Ovary (tissue), 9 donors: Measurements from ENCODE around the gene CPA4. TPM values are rescaled to one million over a fixed set of nuclear protein-coding genes. Genes with fewer than 3 reads are reported as not detected.

Experiments used
- DNase-seq, 5 donors: peaks; one replicate each; pipeline ENCODE4 v3.0.0-alpha.2; 2019 to 2020
- H3K27ac ChIP-seq, 2 donors: fragments of 200-600 bp; one replicate each; pipeline versions ENCODE4 v1.5.1 to v1.8.0; 2019 to 2022
- H3K27me3 ChIP-seq: fragments of 200-600 bp; one replicate; pipeline ENCODE4 v1.8.0; 2022
- H3K36me3 ChIP-seq: fragments of 200-600 bp; sonication (generic); one replicate; pipeline ENCODE4 v1.5.1; 2019
- H3K4me1 ChIP-seq: one replicate; pipeline ENCODE4 v1.8.1; 2013; ENCODE audit warnings: mild to moderate bottlenecking, moderate library complexity; ENCODE audit not compliant: insufficient read depth
- H3K4me3 ChIP-seq: fragments of 200-600 bp; sonication (generic); one replicate; pipeline ENCODE4 v1.5.1; 2017
- H3K9me3 ChIP-seq, 2 donors: fragments of 200-600 bp in 1 of 2; sonication (generic) in 1 of 2; one replicate each; pipeline versions ENCODE4 v1.5.1 to v1.8.1; 2013 to 2019; ENCODE audit warnings: mild to moderate bottlenecking in 1 of 2, moderate library complexity in 1 of 2
- CTCF ChIP-seq, 3 donors: fragments of 450-650 bp in 2 of 3; fragments of 200-600 bp in 1 of 3; IDR thresholded peaks; one replicate each; pipeline versions ENCODE4 v1.5.1 to v1.8.0; 2016 to 2022; ENCODE audit warnings: antibody characterized with exemption in 3 of 3, mild to moderate bottlenecking in 1 of 3
- EP300 ChIP-seq: sonication (generic); formaldehyde crosslinking; IDR thresholded peaks from one replicate; pipeline ENCODE4 v1.6.1; 2017; ENCODE audit warnings: antibody characterized with exemption
- POLR2A ChIP-seq: fragments of 450-650 bp; IDR thresholded peaks from one replicate; pipeline ENCODE4 v1.6.1; 2017; ENCODE audit warnings: antibody characterized with exemption, mild to moderate bottlenecking, moderate library complexity
- WGBS, 3 donors: extraction: QIAGEN DNeasy Blood & Tissue Kit in 1 of 3; methylation state at CpG; one replicate each; pipeline versions ENCODE4 v1.1.5 to v1.1.7; 2013 to 2017; 5-methylcytosine and 5-hydroxymethylcytosine counted together
- intact Hi-C, 4 donors: fragments of 100-400 bp; cut with DNase I; formaldehyde crosslinking; loops; one replicate each; pipeline versions ENCODE4 v1.11.0 to v1.15.1; 2022 to 2023
- polyA plus RNA-seq, 2 donors: library from polyadenylated mRNA; stranded (reverse); fragments of 200-250 nt in 1 of 2; fragments of 350-450 nt in 1 of 2; fragmentation: Illumina TruSeq in 1 of 2; extraction: RNeasy Lipid Tissue Mini Kit (QIAGEN cat#74804) in 1 of 2; gene quantifications; one replicate each; pipeline ENCODE4 v1.2.3, GENCODE V29; 2013 to 2014
- total RNA-seq, 7 donors: library from RNA; depleted of rRNA in 2 of 7; stranded (reverse); fragments of >200 nt in 2 of 7; fragmentation: NEBNext Ultra II Directional in 3 of 7; extraction: Animal tissue kit (Norgen Biotek cat#: 25700) in 3 of 7; gene quantifications; one replicate each; pipeline versions ENCODE4 v1.1.0 to v1.2.4, GENCODE V29; 2016 to 2023
- donor health status: DM: no; HTN: no; CAD: no; lungs with moderate emphysema.
- donor health status: DM: no; HTN: no; CAD: no.
- donor health status: Bipolar disorder and iron deficiency.
- donor health status: DM: yes; HTN: yes; CAD: no.
- donor health status: DM: no; HTN: no; CAD: no.
- donor health status: DM: yes; HTN: yes; CAD: no.

The CPA4 gene
- total and polyA plus RNA-seq, 9 donors, result 0.13 to 1.7 (median 0.33) TPM; not detected in 3

- DNase-seq, result no peak
- intact Hi-C loops, result no loop called here
- TF ChIP-seq CTCF (IDR thresholded peaks at IDR 0.05), result no peak
- no peak for TF ChIP-seq EP300
- no peak for TF ChIP-seq POLR2A
- Histone ChIP-seq H3K9me3 (no peaks in the 10 kb centered on the region), H3K27ac (no peak overlapping the region), H3K4me1 (no peaks in the 10 kb centered on the region), H3K27me3 (no peaks in the 10 kb centered on the region), H3K4me3 (no peak overlapping the region), H3K36me3 (no peaks in the 10 kb centered on the region)
- WGBS, 3 donors, result 90 to 91% (median 91%) methylated on average over 9 of the region's 9 CpGs
Measured at GRCh38 chr7:130289478-130289877, 3.5 kb upstream of the CPA4 start.

GRCh38 chr7:130290745-130291144 lies 2.2 kb upstream of the CPA4 start:
- H3K4me3 ChIP-seq, result no peak overlapping the region
- no peak overlapping the region for H3K27ac ChIP-seq
- TF ChIP-seq POLR2A (no peak), EP300 (no peak), CTCF (IDR thresholded peaks at IDR 0.05) (no peak)
- H3K4me1 ChIP-seq, result no peaks in the 10 kb centered on the region
- WGBS, 3 donors, result 66 to 83% (median 70%) methylated on average over 6 of the region's 6 CpGs
- intact Hi-C loops, result no loop called here
- no peaks in the 10 kb centered on the region for H3K27me3 ChIP-seq
- no peaks in the 10 kb centered on the region for H3K9me3 ChIP-seq
- no peaks in the 10 kb centered on the region for H3K36me3 ChIP-seq
- no peak for DNase-seq

GRCh38 chr7:130293521-130293920 lies 560 bp downstream of the CPA4 start:
- no peaks in the 10 kb centered on the region for H3K9me3 ChIP-seq
- DNase-seq, result no peak
- H3K4me3 ChIP-seq, result no peak overlapping the region
- intact Hi-C loops, result no loop called here
- 79 to 88% (median 81%) methylated on average over 8 of the region's 8 CpGs for WGBS, 3 donors
- H3K36me3 ChIP-seq, result no peaks in the 10 kb centered on the region
- no peak overlapping the region for H3K27ac ChIP-seq
- H3K4me1 ChIP-seq, result no peaks in the 10 kb centered on the region
- H3K27me3 ChIP-seq, result no peaks in the 10 kb centered on the region
- no peak for TF ChIP-seq CTCF (IDR thresholded peaks at IDR 0.05)
- no peak for TF ChIP-seq EP300
- TF ChIP-seq POLR2A, result no peak

GRCh38 chr7:130294314-130294713 lies 1.4 kb downstream of the CPA4 start:
- H3K4me1 ChIP-seq, result no peaks in the 10 kb centered on the region
- no peak overlapping the region for H3K4me3 ChIP-seq
- WGBS, 3 donors, result 73 to 87% (median 74%) methylated on average over 5 of the region's 5 CpGs
- no peak overlapping the region for H3K27ac ChIP-seq
- intact Hi-C loops, result no loop called here
- TF ChIP-seq EP300, result no peak
- no peak for TF ChIP-seq POLR2A
- TF ChIP-seq CTCF (IDR thresholded peaks at IDR 0.05), result no peak
- H3K36me3 ChIP-seq, result no peaks in the 10 kb centered on the region
- H3K27me3 ChIP-seq, result no peaks in the 10 kb centered on the region
- H3K9me3 ChIP-seq, result no peaks in the 10 kb centered on the region
- DNase-seq, result no peak
